ENCODE measurements around the gene B3GALNT2. TPM values are rescaled to one million over a fixed set of nuclear protein-coding genes. Genes with fewer than 3 reads are reported as not detected.

The B3GALNT2 gene
- total RNA-seq, 1 donor from 2014 or later = 15.8 TPM

DNA sequence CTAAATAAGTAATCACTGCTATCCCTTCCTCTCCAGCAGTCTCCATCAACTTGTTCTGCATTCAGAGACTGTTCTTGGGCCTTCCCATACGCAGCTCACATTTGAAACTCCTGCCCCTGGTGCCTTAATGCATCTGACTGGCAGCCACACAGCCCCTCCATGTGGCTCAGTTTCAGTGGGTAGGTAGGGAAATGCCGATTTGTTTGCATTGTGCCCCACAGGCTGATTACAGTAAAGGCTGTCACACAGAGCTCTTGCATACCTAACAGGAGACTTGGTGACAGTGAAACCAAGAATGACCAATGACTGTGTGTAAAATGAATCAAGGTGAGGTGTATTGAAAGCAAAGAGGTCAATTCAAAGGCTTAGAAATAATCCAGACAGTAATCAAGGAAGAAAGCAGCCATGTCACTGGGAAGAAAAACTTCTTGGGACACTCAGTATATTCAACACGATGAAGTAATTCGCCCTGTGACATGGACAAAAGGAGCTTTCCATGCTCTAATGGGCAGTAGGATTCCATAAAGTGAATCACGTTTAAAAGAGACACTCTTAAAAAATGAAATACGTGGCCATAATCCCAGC is 12.7 kb upstream of the B3GALNT2 start:
- H3K36me3 Mint-ChIP-seq (ENCODE audit: low read depth) = no peaks in the 10 kb centered on the region
- H3K9me3 Mint-ChIP-seq = no peaks in the 10 kb centered on the region
- no peak for DNase-seq (ENCODE audit: low spot score)
- intact Hi-C loops (cut with micrococcal nuclease) = no loop called here
- H3K4me1 Mint-ChIP-seq (ENCODE audit: low read depth) = peaks cover 9% of the 10 kb centered on the region
- H3K27me3 Mint-ChIP-seq (ENCODE audit: low read depth) = peaks cover 12% of the 10 kb centered on the region
- no peak overlapping the region for H3K4me3 Mint-ChIP-seq (ENCODE audit: low read depth)
- H3K27ac Mint-ChIP-seq = no peak overlapping the region

DNA sequence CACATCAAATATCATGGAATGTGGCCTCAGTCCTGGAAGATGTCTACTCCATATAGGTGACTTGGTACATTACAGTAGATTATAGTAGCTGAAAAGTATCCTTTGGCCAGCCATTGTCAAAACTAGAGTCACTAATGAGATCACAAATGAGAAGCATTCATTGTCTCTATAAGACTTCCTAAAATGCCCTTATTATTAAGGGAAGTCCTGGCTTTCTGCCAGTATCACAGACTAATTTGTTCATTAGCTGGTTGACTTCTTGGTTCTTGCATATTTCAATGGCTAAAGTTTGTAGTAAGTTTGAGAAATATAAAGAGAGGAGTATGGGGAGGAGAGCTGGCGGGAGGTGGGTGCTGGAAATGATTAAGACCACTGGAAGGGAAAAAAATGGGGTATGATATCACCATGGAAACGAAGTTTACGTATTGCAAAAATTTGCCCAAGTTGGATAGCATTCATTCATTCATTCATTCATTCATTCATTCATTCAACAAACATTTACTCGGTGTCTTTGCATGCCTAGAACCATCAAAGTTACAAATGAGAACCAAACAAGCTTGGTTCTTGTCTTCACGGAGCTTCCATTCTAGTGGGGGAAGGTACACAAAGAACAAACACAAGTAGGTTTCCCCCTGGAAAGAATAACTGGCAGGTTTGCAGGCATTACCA is 11.7 kb upstream of the B3GALNT2 start:
- Mint-ChIP-seq H3K27ac (no peak overlapping the region), H3K27me3 (ENCODE audit: low read depth) (peaks cover 14% of the 10 kb centered on the region), H3K4me3 (ENCODE audit: low read depth) (no peak overlapping the region), H3K9me3 (no peaks in the 10 kb centered on the region), H3K36me3 (ENCODE audit: low read depth) (no peaks in the 10 kb centered on the region), H3K4me1 (ENCODE audit: low read depth) (peaks cover 9% of the 10 kb centered on the region)
- DNase-seq (ENCODE audit: low spot score) = no peak
- intact Hi-C loops (cut with micrococcal nuclease) = no loop called here

DNA sequence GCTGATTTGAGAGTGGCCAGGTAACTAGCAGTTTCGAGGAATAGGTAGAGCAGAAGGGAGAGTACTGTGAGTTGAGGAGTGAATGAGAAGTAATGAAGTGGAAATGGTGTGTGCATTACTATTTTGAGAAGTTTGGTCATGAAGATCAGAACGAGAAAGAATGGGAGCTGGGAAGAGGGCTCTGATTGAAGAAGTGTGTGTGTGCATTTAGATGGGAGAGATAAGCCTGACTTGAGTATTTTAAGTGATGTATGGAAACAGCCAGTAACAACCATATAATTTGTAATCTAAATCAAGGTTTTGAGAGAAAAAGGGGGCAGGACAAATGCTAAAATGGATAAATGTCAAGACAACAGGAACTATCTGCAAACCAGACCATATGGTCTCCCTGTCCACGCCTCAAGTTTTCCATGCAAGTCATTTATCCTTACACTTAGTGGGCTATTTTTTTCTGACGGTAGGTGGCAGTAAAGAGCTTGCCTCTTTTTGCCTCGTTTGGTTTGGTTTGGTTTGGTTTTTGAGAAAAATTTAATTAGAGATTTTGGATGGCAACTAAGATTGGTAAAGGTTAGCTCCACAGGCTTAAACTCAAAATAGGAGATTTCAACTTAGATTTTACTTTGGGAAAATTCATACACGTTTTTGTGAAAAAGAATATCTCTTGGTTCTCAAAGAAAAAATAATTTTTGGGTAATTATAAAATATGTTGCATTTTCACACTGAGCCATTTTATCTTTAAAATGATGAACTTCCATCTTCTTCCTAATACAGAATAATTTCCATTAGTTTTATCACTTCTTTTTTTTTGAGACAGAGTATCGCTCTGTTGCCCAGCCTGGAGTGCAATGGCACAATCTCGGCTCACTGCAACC is 9.5 kb upstream of the B3GALNT2 start:
- no peak for DNase-seq (ENCODE audit: low spot score)
- H3K9me3 Mint-ChIP-seq = no peaks in the 10 kb centered on the region
- no peak overlapping the region for H3K4me3 Mint-ChIP-seq (ENCODE audit: low read depth)
- H3K4me1 Mint-ChIP-seq (ENCODE audit: low read depth) = peaks cover 9% of the 10 kb centered on the region
- H3K27ac Mint-ChIP-seq = no peak overlapping the region
- H3K36me3 Mint-ChIP-seq (ENCODE audit: low read depth) = no peaks in the 10 kb centered on the region
- peaks cover 16% of the 10 kb centered on the region for H3K27me3 Mint-ChIP-seq (ENCODE audit: low read depth)
- intact Hi-C loops (cut with micrococcal nuclease) = loop anchor here (1.0 to 5.0 kb wide), 3 partner anchors 219 to 458 kb away; no protein-coding TSS in a partner anchor

DNA sequence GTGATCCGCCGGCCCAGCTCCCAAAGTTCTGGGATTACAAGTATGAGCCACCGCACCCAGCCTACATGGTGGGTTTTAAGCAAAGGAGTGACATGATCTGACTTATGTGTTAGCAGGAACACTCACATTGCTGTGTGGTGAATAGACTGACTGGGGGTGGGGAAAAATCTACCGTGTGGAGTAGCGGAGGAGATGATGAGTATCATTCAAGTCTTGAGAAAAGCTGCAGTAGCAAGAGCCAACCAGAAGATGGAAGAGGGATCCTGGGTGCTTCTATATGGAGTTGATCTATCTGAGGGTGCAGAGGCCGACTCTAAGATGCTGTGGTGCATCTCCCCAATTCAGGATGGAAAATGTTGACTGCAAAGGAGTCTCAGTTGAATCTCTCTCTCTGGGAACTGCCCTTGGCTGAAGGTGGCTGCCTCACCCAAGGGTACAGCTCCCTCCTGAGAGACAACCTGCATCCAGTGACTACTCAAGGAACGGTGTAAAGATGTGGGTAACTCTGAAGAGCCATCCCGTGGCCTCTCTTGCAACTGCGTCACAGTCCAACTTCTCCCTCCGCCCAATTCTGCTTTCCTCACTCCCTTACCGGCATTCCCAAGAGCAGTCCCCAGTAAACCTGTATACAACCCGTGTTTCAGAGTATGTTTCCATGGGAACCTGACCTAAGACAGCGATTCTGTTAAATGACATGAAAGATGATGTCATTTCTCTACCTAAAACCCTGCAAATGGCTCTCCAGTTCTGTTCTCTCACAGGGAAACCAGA is 7.4 kb upstream of the B3GALNT2 start:
- Mint-ChIP-seq H3K4me1 (ENCODE audit: low read depth) (peaks cover 7% of the 10 kb centered on the region), H3K27ac (no peak overlapping the region), H3K9me3 (no peaks in the 10 kb centered on the region), H3K36me3 (ENCODE audit: low read depth) (no peaks in the 10 kb centered on the region), H3K4me3 (ENCODE audit: low read depth) (no peak overlapping the region), H3K27me3 (ENCODE audit: low read depth) (peaks cover 14% of the 10 kb centered on the region)
- intact Hi-C loops (cut with micrococcal nuclease) = loop anchor here (2.0 to 5.0 kb wide), 2 partner anchors 221 to 271 kb away; no protein-coding TSS in a partner anchor
- no peak for DNase-seq (ENCODE audit: low spot score)

DNA sequence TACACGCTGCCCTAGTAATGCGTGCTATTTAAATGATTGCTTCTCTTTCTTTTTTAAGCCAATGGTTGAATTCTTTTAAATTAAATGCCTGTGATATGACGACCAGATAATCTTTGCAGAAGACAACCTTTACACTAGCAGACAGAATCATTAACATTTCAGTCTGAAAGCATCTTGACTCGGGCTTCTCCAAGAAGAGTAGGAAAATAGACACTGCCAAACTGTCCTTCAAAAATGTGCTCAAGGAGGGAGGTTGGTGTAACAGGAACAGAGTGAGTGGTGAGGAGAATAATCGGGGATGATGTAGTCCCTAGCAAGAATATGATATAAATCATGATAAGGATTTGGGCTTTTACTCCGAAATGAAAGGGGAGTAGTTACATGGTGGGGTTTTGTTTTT is 6.6 kb upstream of the B3GALNT2 start:
- Mint-ChIP-seq H3K36me3 (ENCODE audit: low read depth) (no peaks in the 10 kb centered on the region), H3K27me3 (ENCODE audit: low read depth) (peaks cover 12% of the 10 kb centered on the region), H3K9me3 (no peaks in the 10 kb centered on the region), H3K4me3 (ENCODE audit: low read depth) (no peak overlapping the region), H3K27ac (no peak overlapping the region), H3K4me1 (ENCODE audit: low read depth) (peaks cover 11% of the 10 kb centered on the region)
- intact Hi-C loops (cut with micrococcal nuclease) = loop anchor here (5.0 kb wide), 1 partner anchor 221 kb away; no protein-coding TSS in a partner anchor
- no peak for DNase-seq (ENCODE audit: low spot score)

DNA sequence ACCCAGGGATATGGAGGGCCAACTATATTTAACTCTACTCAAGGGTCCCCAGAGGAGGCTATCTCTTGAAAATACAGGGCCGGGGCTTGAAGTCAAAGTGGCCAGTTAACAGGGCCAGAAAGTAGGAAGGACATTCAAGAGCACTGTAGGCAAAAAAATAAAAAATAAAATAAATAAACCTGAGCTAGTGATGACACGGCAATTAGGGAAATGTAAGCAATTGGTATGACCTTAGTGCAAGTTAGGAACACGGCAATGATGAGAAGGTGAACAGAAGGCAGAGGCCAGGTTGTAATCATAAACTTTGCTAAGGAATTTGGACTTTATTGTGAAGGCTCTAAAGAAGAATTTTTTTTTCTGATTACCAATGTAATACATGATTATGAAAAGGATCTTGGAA is 3.4 kb upstream of the B3GALNT2 start:
- peaks cover 14% of the 10 kb centered on the region for H3K4me1 Mint-ChIP-seq (ENCODE audit: low read depth)
- no peaks in the 10 kb centered on the region for H3K36me3 Mint-ChIP-seq (ENCODE audit: low read depth)
- DNase-seq (ENCODE audit: low spot score) = no peak
- peaks cover 12% of the 10 kb centered on the region for H3K27me3 Mint-ChIP-seq (ENCODE audit: low read depth)
- intact Hi-C loops (cut with micrococcal nuclease) = loop anchor here (10.0 kb wide), 1 partner anchor 403 kb away; no protein-coding TSS in a partner anchor
- no peak overlapping the region for H3K4me3 Mint-ChIP-seq (ENCODE audit: low read depth)
- no peaks in the 10 kb centered on the region for H3K9me3 Mint-ChIP-seq
- no peak overlapping the region for H3K27ac Mint-ChIP-seq

DNA sequence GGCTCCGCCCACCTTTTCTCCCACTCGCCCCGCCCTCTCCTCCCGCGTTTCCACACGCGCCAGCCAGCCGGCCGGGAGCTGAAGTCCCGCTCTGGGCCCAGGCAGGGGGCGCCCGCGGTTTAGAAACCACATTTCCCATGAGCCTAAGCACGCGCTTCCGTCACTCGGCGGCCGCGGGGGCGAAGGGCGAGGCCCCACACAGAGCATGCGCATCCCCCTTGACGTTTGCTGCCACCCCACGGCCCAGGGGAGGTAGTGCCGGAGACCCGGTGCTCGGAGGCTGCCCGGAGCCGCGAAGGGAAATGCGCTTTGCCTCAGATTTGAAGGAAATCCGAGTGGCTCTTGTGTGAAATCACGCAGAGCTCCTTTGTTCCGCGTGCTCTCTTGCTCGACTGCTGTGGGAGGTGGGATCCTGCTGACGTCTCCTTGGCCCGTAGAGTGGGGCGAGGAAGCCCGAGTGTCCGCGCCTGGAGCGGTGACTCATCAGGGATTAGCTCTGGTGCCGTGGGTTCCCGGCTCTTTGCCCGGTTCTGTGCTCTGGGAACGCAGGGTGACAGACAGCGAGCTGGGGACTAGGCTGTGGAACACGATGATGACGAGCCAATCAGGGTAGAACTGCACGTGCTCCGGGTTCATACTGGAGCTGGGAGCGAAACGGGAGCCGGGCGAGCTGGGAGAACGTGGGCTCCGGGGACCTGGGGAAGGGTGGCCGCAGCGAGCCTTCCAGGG is 406 bp upstream of the B3GALNT2 start:
- peak; percentile 98 for DNase-seq (ENCODE audit: low spot score)
- no peaks in the 10 kb centered on the region for H3K9me3 Mint-ChIP-seq

DNA sequence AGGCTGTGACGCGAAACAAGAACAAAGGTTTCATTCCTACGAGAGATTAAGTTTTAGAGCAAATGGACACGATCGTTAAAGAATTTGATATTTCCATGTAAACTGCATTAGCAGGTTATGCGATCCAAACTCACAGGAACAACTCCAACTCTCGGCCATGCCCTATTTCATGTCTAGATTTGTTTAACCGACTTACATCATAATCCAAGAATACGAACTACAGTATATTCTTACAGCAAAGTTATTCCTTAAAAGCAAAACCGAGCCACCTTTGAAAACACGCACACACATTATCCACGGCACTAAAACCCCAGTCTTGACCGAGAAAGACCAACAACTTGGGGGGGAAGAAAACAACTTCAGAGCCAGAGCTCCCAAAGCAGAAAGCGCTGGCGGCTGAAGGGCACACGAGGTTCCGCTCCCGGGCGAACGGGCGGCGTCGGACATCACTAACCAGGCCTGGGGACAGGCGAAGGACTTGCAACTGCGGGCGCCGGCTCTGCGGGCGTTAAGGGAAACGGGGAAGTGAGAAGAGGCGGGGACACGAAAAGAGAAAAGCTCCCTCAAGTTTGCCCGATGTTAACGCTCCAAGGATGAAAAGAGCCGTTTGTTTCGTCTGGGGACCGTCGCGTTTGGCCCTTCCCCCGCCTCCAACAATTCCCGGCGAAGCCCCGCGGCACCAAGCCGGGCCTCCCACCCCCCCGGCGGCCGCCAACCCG is 690 bp downstream of the B3GALNT2 start:
- peak overlapping the region; percentile 66 for H3K27ac Mint-ChIP-seq
- intact Hi-C loops (cut with micrococcal nuclease) = loop anchor here (1.0 to 10.0 kb wide), 7 partner anchors 10 to 1016 kb away; partner anchors contain the start of genes ARID4B and GGPS1
- H3K9me3 Mint-ChIP-seq = no peaks in the 10 kb centered on the region
- peaks cover 32% of the 10 kb centered on the region for H3K4me1 Mint-ChIP-seq (ENCODE audit: low read depth)
- peaks cover 3% of the 10 kb centered on the region for H3K27me3 Mint-ChIP-seq (ENCODE audit: low read depth)
- H3K36me3 Mint-ChIP-seq (ENCODE audit: low read depth) = peaks cover 4% of the 10 kb centered on the region
- no peak for DNase-seq (ENCODE audit: low spot score)
- peak overlapping the region; percentile 91 for H3K4me3 Mint-ChIP-seq (ENCODE audit: low read depth)

More for the DNA sequence above, 406 bp upstream of the B3GALNT2 start:
- H3K27ac Mint-ChIP-seq = peak overlapping the region; percentile 92
- peak overlapping the region; percentile 94 for H3K4me3 Mint-ChIP-seq (ENCODE audit: low read depth)
- H3K36me3 Mint-ChIP-seq (ENCODE audit: low read depth) = peaks cover 4% of the 10 kb centered on the region
- intact Hi-C loops (cut with micrococcal nuclease) = loop anchor here (1.0 to 10.0 kb wide), 7 partner anchors 11 to 1017 kb away; partner anchors contain the start of genes ARID4B and GGPS1
- H3K27me3 Mint-ChIP-seq (ENCODE audit: low read depth) = peaks cover 6% of the 10 kb centered on the region
- peaks cover 32% of the 10 kb centered on the region for H3K4me1 Mint-ChIP-seq (ENCODE audit: low read depth)

DNA sequence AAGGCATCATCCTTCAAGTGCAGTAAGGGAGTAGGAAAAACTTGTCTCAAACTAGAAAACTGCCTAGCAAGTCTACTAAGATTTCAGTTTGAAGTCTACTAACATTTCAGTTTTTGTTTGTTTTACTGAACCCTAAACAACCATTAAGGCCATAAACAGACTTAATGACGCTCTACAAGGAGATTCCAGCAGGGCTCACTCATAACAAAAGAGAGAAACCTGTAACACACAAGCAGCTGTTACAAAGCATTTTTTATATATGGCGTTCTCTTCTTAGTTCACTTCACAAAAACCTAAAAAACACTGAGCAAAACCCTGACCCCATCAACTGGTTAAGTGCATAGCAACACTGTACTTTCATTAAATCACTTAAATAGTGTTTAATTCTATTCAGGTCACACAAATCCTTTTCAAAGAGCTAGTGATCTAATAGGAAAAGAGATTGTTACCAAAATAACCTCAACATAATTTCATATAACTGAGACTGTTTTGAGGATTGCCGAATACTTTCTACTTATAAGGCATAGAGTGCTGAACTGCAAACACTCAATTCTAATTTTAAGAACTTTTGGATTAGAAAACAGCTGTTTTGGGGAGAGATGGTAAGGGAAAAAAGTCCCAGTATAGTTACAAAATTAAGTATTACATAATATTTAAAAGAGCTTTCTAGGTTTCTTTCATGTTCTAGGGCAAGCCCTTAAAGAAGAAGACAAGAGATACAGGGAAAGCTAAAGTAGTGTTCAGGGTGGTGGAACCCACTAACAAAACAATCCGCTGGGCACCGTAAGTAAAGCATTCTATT is 1.4 kb downstream of the B3GALNT2 start:
- intact Hi-C loops (cut with micrococcal nuclease) = loop anchor here (5.0 to 10.0 kb wide), 3 partner anchors 354 to 1016 kb away; no protein-coding TSS in a partner anchor
- H3K27me3 Mint-ChIP-seq (ENCODE audit: low read depth) = peaks cover 3% of the 10 kb centered on the region
- H3K4me1 Mint-ChIP-seq (ENCODE audit: low read depth) = peaks cover 32% of the 10 kb centered on the region
- H3K27ac Mint-ChIP-seq = peak overlapping the region; percentile 66
- H3K9me3 Mint-ChIP-seq = no peaks in the 10 kb centered on the region
- peaks cover 4% of the 10 kb centered on the region for H3K36me3 Mint-ChIP-seq (ENCODE audit: low read depth)
- no peak for DNase-seq (ENCODE audit: low spot score)
- peak overlapping the region; percentile 91 for H3K4me3 Mint-ChIP-seq (ENCODE audit: low read depth)

DNA sequence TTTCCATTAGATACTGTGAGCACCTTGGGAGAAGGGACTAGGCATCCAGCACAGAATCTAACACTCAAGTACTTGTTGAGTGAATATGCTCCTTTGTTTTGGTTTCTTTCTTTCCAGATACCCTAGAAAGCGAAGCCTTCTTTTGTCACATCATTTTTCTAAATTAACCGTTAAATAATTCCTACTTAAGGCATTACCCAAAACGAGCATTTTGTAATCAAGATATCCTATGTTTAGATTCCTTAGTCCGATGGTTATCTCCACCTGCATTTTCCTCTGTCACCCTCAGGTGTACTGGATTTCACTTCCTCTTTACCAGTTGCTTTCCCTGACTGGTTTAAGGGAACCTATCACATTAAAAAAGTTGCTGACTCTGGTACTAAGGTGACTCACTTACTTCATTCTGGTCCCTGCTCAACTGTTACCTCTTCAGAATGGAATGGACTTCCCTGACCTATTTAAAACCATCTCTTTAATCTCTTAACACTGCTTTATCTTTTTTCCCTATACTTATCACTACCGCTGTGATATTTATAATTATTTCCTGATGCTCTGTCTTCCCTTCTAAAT is 3.2 kb downstream of the B3GALNT2 start:
- Mint-ChIP-seq H3K4me3 (ENCODE audit: low read depth) (no peak overlapping the region), H3K4me1 (ENCODE audit: low read depth) (peaks cover 29% of the 10 kb centered on the region), H3K27ac (no peak overlapping the region), H3K27me3 (ENCODE audit: low read depth) (peaks cover 2% of the 10 kb centered on the region), H3K9me3 (no peaks in the 10 kb centered on the region), H3K36me3 (ENCODE audit: low read depth) (peaks cover 4% of the 10 kb centered on the region)
- DNase-seq (ENCODE audit: low spot score) = no peak
- intact Hi-C loops (cut with micrococcal nuclease) = loop anchor here (5.0 to 10.0 kb wide), 3 partner anchors 356 to 1014 kb away; no protein-coding TSS in a partner anchor

Data from activated T-helper 2 cell treated with anti-CD3 and anti-CD28 coated beads, Interferon-gamma antibody, Interleukin-2, Interleukin-4, amounts not matched to agents 10 μg/mL and 5 μg/mL and 100 μg/mL, durations not matched to agents 14 hours and 24 hours and 36 hours (primary cell).